AG08396 (cell line): ENCODE results near the gene DLGAP1.

Experiments
- DNase-seq: peaks from one replicate; pipeline ENCODE4 v3.0.0; 2012; ENCODE audit warnings: low spot score, mixed read lengths

Gene DLGAP1

GRCh38 chr18:3810296-3810695 lies 644.8 kb downstream of the DLGAP1 start:
- no peak for DNase-seq

- no peak for DNase-seq
Observed at GRCh38 chr18:3808985-3809780, 645.9 kb downstream of the DLGAP1 start.

- no peak for DNase-seq
Observed at GRCh38 chr18:3806656-3807055, 648.5 kb downstream of the DLGAP1 start.

GRCh38 chr18:3804336-3804735 lies 650.8 kb downstream of the DLGAP1 start:
- no peak for DNase-seq

GRCh38 chr18:3803350-3803749 lies 651.8 kb downstream of the DLGAP1 start:
- no peak for DNase-seq

GRCh38 chr18:3799515-3799914 lies 655.6 kb downstream of the DLGAP1 start:
- DNase-seq: no peak

GRCh38 chr18:3798032-3798431 lies 657.1 kb downstream of the DLGAP1 start:
- DNase-seq: no peak

GRCh38 chr18:3796434-3796833 lies 658.7 kb downstream of the DLGAP1 start:
- no peak for DNase-seq

GRCh38 chr18:3794537-3795348 lies 660.4 kb downstream of the DLGAP1 start:
- no peak for DNase-seq

GRCh38 chr18:3793545-3793944 lies 661.6 kb downstream of the DLGAP1 start:
- DNase-seq: no peak

- no peak for DNase-seq
Observed at GRCh38 chr18:3793111-3793510, 662.0 kb downstream of the DLGAP1 start.

GRCh38 chr18:3792711-3793110 lies 662.4 kb downstream of the DLGAP1 start:
- DNase-seq: no peak

GRCh38 chr18:3791238-3791637 lies 663.9 kb downstream of the DLGAP1 start:
- DNase-seq: no peak

GRCh38 chr18:3790703-3791102 lies 664.4 kb downstream of the DLGAP1 start:
- DNase-seq: no peak

- DNase-seq: no peak
Observed at GRCh38 chr18:3789525-3789924, 665.6 kb downstream of the DLGAP1 start.

- no peak for DNase-seq
Observed at GRCh38 chr18:3784949-3785348, 670.2 kb downstream of the DLGAP1 start.

- no peak for DNase-seq
Observed at GRCh38 chr18:3782901-3783300, 672.2 kb downstream of the DLGAP1 start.

- DNase-seq: no peak
Observed at GRCh38 chr18:3777719-3778118, 677.4 kb downstream of the DLGAP1 start.

GRCh38 chr18:3777122-3777521 lies 678.0 kb downstream of the DLGAP1 start:
- no peak for DNase-seq

- no peak for DNase-seq
Observed at GRCh38 chr18:3775996-3776395, 679.1 kb downstream of the DLGAP1 start.

- DNase-seq: no peak
Observed at GRCh38 chr18:3773303-3773702, 681.8 kb downstream of the DLGAP1 start.

- peak; percentile 95 for DNase-seq
Observed at GRCh38 chr18:3771121-3771971, 683.8 kb downstream of the DLGAP1 start.
